K562 (cell line): ENCODE data around the gene LRRC26.

Experiments used
- GABPA ChIP-seq: fragments of 200-800 bp; sonication (Bioruptor generic); conservative IDR thresholded peaks from 2 replicates; pipeline ENCODE4 v1.6.1; 2016; ENCODE audit warnings: low read depth, missing genetic modification characterization, missing compliant biosample characterization
- RFX5 ChIP-seq: IDR thresholded peaks from 2 replicates; pipeline ENCODE4 v1.6.1; 2011; ENCODE audit warnings: low read depth, mild to moderate bottlenecking, improper control_type of control experiment, low read length
- ZKSCAN1 ChIP-seq: fragments of 150-350 bp; IDR thresholded peaks from 2 replicates; pipeline ENCODE4 v1.6.1; 2016; ENCODE audit warnings: low read depth, low read length
- TF ChIP-seq, protein P1 (sequence below), 3 experiments: IDR thresholded peaks in 2 of 3; conservative IDR thresholded peaks in 1 of 3; 2 replicates each; pipeline ENCODE4 v1.5.1; 2011 to 2012; ENCODE audit warnings: low read length in 3 of 3, mild to moderate bottlenecking in 3 of 3, control low read depth in 2 of 3, improper control_type of control experiment in 1 of 3, inconsistent platforms in 1 of 3, low read depth in 1 of 3, mixed read lengths in 1 of 3, moderate library complexity in 1 of 3; ENCODE audit not compliant: insufficient read depth in 2 of 3
- TF ChIP-seq, protein P2 (sequence below): fragments of 450-650 bp; formaldehyde crosslinking; IDR thresholded peaks from 2 replicates; pipeline ENCODE4 v1.4.0; 2020; ENCODE audit warnings: mild to moderate bottlenecking, mixed read lengths

DNA sequence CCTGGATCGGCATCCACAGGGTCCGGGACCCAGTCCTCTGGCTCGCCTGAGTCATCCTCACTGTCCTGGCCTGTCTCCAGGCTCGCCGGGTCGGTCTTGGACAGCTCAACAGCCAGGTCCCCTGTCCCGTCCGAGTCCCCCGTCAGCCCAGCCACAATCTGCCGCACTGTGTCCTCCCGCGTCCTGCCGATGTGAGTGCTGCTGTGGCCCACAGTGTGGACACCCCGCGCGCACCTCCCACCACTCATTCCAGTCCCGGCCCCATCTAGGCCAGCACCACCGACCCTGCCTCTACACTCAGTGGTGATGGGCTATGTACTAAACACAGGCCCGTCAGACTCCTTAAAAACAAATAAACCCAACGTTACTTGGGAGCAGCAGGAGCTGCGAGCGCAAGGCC is 11.8 kb upstream of the LRRC26 start:
- TF ChIP-seq RFX5 (no peak), ZKSCAN1 (no peak), GABPA (tag) (no peak)
- TF ChIP-seq, protein P1, sequence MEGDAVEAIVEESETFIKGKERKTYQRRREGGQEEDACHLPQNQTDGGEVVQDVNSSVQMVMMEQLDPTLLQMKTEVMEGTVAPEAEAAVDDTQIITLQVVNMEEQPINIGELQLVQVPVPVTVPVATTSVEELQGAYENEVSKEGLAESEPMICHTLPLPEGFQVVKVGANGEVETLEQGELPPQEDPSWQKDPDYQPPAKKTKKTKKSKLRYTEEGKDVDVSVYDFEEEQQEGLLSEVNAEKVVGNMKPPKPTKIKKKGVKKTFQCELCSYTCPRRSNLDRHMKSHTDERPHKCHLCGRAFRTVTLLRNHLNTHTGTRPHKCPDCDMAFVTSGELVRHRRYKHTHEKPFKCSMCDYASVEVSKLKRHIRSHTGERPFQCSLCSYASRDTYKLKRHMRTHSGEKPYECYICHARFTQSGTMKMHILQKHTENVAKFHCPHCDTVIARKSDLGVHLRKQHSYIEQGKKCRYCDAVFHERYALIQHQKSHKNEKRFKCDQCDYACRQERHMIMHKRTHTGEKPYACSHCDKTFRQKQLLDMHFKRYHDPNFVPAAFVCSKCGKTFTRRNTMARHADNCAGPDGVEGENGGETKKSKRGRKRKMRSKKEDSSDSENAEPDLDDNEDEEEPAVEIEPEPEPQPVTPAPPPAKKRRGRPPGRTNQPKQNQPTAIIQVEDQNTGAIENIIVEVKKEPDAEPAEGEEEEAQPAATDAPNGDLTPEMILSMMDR (IDR thresholded peaks at IDR 0.05 in 2 of 3, conservative IDR thresholded peaks at IDR 0.05 in 1 of 3; ENCODE audit: insufficient read depth in 2 of 3, low read depth in 1 of 3, low read length in 3 of 3), result no peak
- TF ChIP-seq, protein P2, sequence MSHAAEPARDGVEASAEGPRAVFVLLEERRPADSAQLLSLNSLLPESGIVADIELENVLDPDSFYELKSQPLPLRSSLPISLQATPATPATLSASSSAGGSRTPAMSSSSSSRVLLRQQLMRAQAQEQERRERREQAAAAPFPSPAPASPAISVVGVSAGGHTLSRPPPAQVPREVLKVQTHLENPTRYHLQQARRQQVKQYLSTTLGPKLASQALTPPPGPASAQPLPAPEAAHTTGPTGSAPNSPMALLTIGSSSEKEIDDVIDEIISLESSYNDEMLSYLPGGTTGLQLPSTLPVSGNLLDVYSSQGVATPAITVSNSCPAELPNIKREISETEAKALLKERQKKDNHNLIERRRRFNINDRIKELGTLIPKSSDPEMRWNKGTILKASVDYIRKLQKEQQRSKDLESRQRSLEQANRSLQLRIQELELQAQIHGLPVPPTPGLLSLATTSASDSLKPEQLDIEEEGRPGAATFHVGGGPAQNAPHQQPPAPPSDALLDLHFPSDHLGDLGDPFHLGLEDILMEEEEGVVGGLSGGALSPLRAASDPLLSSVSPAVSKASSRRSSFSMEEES (CRISPR knock-in tag), result no peak
